ENCODE results near the gene PGAP1. TPM values are rescaled to one million over a fixed set of nuclear protein-coding genes. Genes with fewer than 3 reads are reported as not detected.

PGAP1 gene
- total RNA-seq, 4 donors from 2014 or later, result 15.8 to 26.6 (median 18.8) TPM

DNA sequence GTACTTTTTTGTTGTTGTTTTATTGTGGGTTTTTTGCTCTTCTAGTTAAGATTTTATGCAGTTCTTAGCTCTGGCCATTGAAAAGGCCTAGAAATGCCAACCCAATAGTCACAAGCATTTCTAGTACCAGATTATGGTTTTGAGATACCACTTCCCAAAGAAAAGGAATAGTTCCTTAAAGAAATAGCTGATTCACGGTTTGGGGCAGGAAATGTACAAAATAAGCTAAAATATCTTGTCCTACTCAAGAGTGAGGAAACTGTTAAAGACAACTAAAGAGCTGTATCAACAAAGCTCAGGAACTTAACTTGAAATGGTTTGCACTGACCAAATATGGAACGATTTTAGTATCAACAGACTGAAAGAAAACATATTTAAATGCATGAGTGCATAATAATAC lies 35.4 kb downstream of the PGAP1 start:
- H3K4me3 ChIP-seq, result no peak overlapping the region
- H3K27me3 ChIP-seq, result no peaks in the 10 kb centered on the region
- intact Hi-C loops (cut with DNase I; ENCODE audit: low total_unique reads) (no loop called here), in situ Hi-C loops (cut with MboI; ENCODE audit: low pct_ligation_motif_present in 1 of 4, low pct_unique_long_range_greater_than_20kb in 1 of 4, low sequenced_read_pairs in 3 of 4) (no loop called here)
- peaks cover 0 to 14% (median 0%) of the 10 kb centered on the region in 4 donors for H3K36me3 ChIP-seq
- no peak overlapping the region for H3K27ac ChIP-seq
- no peaks in the 10 kb centered on the region for H3K4me1 ChIP-seq
- 70 to 93% methylated on average over 2 of the region's 2 CpGs for WGBS, 2 donors (ENCODE audit: low coverage in 1 of 2)
- TF ChIP-seq POLR2AphosphoS5 (IDR thresholded peaks at IDR 0.05) (no peak), POLR2A (IDR thresholded peaks at IDR 0.05) (no peak), EP300 (IDR thresholded peaks at IDR 0.05; ENCODE audit: low read depth) (no peak)
- TF ChIP-seq, protein P1, sequence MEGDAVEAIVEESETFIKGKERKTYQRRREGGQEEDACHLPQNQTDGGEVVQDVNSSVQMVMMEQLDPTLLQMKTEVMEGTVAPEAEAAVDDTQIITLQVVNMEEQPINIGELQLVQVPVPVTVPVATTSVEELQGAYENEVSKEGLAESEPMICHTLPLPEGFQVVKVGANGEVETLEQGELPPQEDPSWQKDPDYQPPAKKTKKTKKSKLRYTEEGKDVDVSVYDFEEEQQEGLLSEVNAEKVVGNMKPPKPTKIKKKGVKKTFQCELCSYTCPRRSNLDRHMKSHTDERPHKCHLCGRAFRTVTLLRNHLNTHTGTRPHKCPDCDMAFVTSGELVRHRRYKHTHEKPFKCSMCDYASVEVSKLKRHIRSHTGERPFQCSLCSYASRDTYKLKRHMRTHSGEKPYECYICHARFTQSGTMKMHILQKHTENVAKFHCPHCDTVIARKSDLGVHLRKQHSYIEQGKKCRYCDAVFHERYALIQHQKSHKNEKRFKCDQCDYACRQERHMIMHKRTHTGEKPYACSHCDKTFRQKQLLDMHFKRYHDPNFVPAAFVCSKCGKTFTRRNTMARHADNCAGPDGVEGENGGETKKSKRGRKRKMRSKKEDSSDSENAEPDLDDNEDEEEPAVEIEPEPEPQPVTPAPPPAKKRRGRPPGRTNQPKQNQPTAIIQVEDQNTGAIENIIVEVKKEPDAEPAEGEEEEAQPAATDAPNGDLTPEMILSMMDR (IDR thresholded peaks at IDR 0.05), result no peak
- DNase-seq, result no peak
- no peaks in the 10 kb centered on the region for H3K9me3 ChIP-seq

DNA sequence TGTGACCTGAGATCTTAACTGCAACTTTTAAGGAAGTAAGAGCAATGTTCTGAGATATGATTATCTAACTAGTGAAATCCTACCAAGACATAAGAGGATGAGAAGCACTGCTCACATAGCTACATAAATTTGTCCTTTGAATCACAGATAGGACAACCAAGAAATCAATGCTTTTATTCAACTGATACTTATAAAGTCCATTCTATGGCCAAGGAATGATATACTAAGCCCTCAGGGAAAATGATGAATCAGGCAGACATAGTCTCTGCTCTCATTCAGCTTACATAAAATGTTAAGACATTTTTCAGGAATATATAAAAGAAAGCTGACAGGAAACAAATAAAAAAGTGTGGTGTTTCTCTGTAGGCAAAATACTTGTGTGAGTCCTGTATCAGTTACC lies 39.1 kb downstream of the PGAP1 start:
- no peak overlapping the region for H3K4me3 ChIP-seq
- no peaks in the 10 kb centered on the region for H3K27me3 ChIP-seq
- in situ Hi-C loops (cut with MboI; ENCODE audit: low pct_ligation_motif_present in 1 of 4, low pct_unique_long_range_greater_than_20kb in 1 of 4, low sequenced_read_pairs in 3 of 4) (no loop called here), intact Hi-C loops (cut with DNase I; ENCODE audit: low total_unique reads) (no loop called here)
- H3K27ac ChIP-seq, result no peak overlapping the region
- no peak for DNase-seq
- TF ChIP-seq POLR2A (IDR thresholded peaks at IDR 0.05) (no peak), EP300 (IDR thresholded peaks at IDR 0.05; ENCODE audit: low read depth) (no peak), POLR2AphosphoS5 (IDR thresholded peaks at IDR 0.05) (no peak)
- TF ChIP-seq, protein P1 (IDR thresholded peaks at IDR 0.05), result no peak
- no peaks in the 10 kb centered on the region for H3K9me3 ChIP-seq
- no peaks in the 10 kb centered on the region for H3K4me1 ChIP-seq
- H3K36me3 ChIP-seq, result peaks cover 0 to 28% (median 0%) of the 10 kb centered on the region in 4 donors

DNA sequence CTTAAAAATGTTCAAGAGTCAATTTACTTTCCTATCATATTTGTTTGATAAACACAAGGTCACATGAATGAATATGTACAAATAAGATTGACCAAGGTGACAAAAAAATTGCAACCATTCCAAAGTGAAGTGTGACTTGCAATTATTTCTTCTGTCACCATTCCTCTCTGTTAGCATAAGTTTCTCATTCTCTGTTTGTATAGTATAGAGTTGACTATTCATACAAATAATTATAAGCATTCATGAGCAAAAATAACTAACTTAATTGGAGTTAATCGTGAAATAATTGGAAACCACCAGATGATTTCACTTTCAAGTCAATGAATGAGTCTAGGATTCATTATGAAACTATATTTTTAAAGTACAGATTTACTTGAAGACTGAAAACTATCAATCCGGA lies 42.1 kb downstream of the PGAP1 start:
- Histone ChIP-seq H3K27me3 (no peaks in the 10 kb centered on the region), H3K36me3 (peaks cover 0 to 41% (median 6%) of the 10 kb centered on the region in 4 donors), H3K4me1 (no peaks in the 10 kb centered on the region), H3K4me3 (no peak overlapping the region), H3K27ac (no peak overlapping the region), H3K9me3 (no peaks in the 10 kb centered on the region)
- WGBS, 2 donors (ENCODE audit: low coverage in 1 of 2), result 77 to 78% methylated on average over 2 of the region's 2 CpGs
- intact Hi-C loops (cut with DNase I; ENCODE audit: low total_unique reads) (no loop called here), in situ Hi-C loops (cut with MboI; ENCODE audit: low pct_ligation_motif_present in 1 of 4, low pct_unique_long_range_greater_than_20kb in 1 of 4, low sequenced_read_pairs in 3 of 4) (no loop called here)
- TF ChIP-seq EP300 (IDR thresholded peaks at IDR 0.05; ENCODE audit: low read depth), result no peak
- DNase-seq, result no peak

DNA sequence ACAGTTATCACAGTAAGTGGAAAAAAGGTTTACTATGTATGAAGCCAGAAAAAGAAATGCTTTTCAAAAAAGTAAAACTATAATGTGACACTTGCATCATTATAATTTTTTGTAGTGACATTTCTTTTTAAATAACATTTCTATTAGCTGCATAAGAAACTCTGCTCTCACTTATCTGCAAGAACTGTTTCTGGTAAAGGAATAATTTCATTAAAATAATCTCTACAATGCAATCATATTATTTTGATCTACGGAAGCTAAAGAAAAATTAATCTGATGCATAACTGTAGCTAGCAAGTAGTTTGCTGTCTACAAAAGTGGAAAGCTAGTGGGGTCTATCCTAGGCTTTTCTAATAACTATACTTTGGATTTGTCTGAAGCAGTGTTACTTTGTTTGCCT lies 50.1 kb downstream of the PGAP1 start:
- in situ Hi-C loops (cut with MboI; ENCODE audit: low pct_ligation_motif_present in 1 of 4, low pct_unique_long_range_greater_than_20kb in 1 of 4, low sequenced_read_pairs in 3 of 4) (no loop called here), intact Hi-C loops (cut with DNase I; ENCODE audit: low total_unique reads) (no loop called here)
- Histone ChIP-seq H3K27me3 (no peaks in the 10 kb centered on the region), H3K36me3 (peaks cover 0 to 21% (median 4%) of the 10 kb centered on the region in 4 donors), H3K27ac (no peak overlapping the region), H3K4me1 (peaks cover 0 to 7% (median 0%) of the 10 kb centered on the region in 4 donors), H3K4me3 (no peak overlapping the region), H3K9me3 (no peaks in the 10 kb centered on the region)
- no peak for DNase-seq
- WGBS, 2 donors (ENCODE audit: low coverage in 1 of 2), result 90 to 95% methylated on average over 1 of the region's 1 CpG
- TF ChIP-seq, protein P1 (IDR thresholded peaks at IDR 0.05), result no peak
- TF ChIP-seq EP300 (IDR thresholded peaks at IDR 0.05; ENCODE audit: low read depth) (no peak), POLR2AphosphoS5 (IDR thresholded peaks at IDR 0.05) (no peak), POLR2A (IDR thresholded peaks at IDR 0.05) (no peak)

DNA sequence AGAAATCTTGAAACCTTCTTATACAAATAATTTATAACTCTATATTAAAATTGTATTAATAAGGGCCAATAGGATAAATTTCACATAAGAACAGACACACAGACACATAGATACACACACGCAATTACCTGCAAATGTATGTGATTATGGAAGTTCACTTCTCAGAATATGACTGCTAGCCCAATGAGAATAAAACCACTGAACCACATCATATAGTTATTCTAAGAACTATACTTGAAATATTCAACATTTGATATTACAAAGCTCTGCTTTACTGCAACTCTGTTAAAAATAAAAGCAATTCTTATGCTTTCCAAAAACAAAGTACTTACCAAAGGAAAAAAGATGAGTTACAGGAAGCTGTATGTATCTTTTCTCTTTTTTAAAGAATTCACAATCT lies 51.1 kb downstream of the PGAP1 start:
- in situ Hi-C loops (cut with MboI; ENCODE audit: low pct_ligation_motif_present in 1 of 4, low pct_unique_long_range_greater_than_20kb in 1 of 4, low sequenced_read_pairs in 3 of 4), result no loop called here
- intact Hi-C loops (cut with DNase I; ENCODE audit: low total_unique reads), result no loop called here
- TF ChIP-seq POLR2A (IDR thresholded peaks at IDR 0.05) (no peak), EP300 (IDR thresholded peaks at IDR 0.05; ENCODE audit: low read depth) (no peak), POLR2AphosphoS5 (IDR thresholded peaks at IDR 0.05) (no peak)
- TF ChIP-seq, protein P1 (IDR thresholded peaks at IDR 0.05), result no peak

More for the DNA sequence above, 51.1 kb downstream of the PGAP1 start:
- Histone ChIP-seq H3K4me3 (no peak overlapping the region), H3K36me3 (peaks cover 0 to 13% (median 4%) of the 10 kb centered on the region in 4 donors), H3K27me3 (no peaks in the 10 kb centered on the region), H3K4me1 (peaks cover 0 to 7% (median 0%) of the 10 kb centered on the region in 4 donors), H3K9me3 (no peaks in the 10 kb centered on the region), H3K27ac (no peak overlapping the region)
- 91 to 100% methylated on average over 1 of the region's 1 CpG for WGBS, 2 donors (ENCODE audit: low coverage in 1 of 2)
- DNase-seq, result no peak
